ENCODE measurements around the gene ABR.

Gene ABR

GRCh38 chr17:1003633-1003971 is 176.2 kb downstream of the ABR start:
- DNase-seq (ENCODE audit: insufficient read length, low spot score) = no peak
- TF ChIP-seq, protein P1, sequence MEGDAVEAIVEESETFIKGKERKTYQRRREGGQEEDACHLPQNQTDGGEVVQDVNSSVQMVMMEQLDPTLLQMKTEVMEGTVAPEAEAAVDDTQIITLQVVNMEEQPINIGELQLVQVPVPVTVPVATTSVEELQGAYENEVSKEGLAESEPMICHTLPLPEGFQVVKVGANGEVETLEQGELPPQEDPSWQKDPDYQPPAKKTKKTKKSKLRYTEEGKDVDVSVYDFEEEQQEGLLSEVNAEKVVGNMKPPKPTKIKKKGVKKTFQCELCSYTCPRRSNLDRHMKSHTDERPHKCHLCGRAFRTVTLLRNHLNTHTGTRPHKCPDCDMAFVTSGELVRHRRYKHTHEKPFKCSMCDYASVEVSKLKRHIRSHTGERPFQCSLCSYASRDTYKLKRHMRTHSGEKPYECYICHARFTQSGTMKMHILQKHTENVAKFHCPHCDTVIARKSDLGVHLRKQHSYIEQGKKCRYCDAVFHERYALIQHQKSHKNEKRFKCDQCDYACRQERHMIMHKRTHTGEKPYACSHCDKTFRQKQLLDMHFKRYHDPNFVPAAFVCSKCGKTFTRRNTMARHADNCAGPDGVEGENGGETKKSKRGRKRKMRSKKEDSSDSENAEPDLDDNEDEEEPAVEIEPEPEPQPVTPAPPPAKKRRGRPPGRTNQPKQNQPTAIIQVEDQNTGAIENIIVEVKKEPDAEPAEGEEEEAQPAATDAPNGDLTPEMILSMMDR (IDR thresholded peaks at IDR 0.05; ENCODE audit: insufficient read depth, missing control alignments) = no peak
- FAIRE-seq = no peak

DNA sequence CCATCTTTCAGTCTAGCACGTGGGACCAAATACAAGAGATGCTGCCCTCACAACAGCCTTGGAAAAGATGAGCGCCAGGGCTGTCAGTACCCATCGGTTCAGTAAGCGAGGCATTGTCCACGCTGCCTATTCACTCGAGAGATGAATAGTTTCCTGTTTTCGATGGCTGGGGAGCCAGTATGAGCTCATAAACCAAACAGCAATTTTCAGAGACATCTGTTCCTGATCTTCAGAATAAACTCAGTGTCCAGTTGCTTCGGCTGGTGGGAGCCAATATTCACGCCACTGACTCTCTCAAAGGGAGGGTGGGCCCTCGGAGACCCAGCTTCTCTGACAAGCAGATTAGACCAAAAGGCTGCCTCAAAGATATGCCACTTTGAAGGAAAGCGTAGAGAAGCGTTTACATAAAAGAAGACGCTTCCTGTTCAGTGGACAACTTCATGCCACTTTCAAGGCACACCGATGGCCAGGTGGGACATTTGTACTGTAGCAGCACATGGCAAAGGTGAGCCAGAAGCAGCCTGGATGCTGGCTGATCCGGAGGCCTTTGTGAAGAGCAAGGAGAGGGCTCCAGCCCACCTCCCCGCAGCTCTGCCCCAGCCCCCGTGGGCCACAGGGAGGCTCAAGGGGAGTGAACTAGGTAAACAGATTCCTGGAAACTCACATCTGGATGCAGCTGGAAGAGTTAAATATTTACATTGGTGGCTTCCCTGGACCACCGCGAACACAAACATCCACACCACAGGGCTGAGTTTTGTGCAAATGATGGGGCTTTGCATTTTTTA is 176.8 kb downstream of the ABR start:
- DNase-seq (ENCODE audit: insufficient read length, low spot score) (no peak), FAIRE-seq (no peak)
- TF ChIP-seq, protein P1 (IDR thresholded peaks at IDR 0.05; ENCODE audit: insufficient read depth, missing control alignments) = no peak

GRCh38 chr17:1002412-1002753 is 177.4 kb downstream of the ABR start:
- DNase-seq (ENCODE audit: insufficient read length, low spot score) (no peak), FAIRE-seq (no peak)
- TF ChIP-seq, protein P1 (IDR thresholded peaks at IDR 0.05; ENCODE audit: insufficient read depth, missing control alignments) = no peak

- DNase-seq (ENCODE audit: insufficient read length, low spot score) = no peak
- FAIRE-seq = no peak
- TF ChIP-seq, protein P1 (IDR thresholded peaks at IDR 0.05; ENCODE audit: insufficient read depth, missing control alignments) = no peak
These were observed 178.0 kb downstream of the ABR start for GRCh38 chr17:1001640-1002411.

DNA sequence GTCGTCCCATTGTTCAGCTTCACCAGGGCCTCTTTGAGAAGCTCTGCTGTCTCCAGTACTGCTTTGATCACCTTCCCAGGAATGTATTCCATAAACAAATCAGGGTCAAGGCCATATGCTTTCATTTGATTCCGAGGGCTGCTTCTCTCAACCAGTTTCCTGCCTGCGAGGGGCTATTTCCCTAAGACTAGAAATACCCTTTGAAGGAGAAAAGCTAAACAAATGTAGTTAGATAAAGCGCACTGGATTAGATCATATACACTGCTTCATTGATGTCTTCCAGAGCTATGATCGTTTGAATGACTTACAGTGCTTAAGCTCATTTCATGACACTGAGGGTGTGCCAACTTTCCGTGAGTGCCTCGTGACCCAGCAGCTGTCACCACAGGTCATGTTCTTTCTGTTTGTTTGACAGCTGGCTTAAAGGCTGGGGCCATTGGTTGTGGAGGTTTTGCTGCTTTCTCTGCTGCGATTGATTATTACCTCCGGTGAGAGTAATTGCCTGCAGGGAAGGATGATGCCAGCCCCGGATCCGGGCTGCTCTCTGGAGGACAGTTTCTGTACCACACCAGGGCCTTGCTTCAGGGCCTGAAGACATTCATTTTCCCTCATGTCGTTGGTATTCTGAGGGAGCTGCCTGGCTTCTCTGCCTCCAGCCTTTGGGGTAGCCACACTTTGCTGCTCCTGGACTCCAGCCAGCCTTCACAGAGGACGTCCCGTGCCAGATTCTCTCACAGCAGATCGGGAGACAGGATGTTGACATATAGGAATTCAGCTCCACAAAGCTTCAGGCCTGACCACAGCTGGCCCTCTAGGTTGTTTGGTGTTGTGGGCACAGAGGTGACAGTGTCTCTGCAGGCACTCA is 179.0 kb downstream of the ABR start:
- TF ChIP-seq, protein P1 (IDR thresholded peaks at IDR 0.05; ENCODE audit: insufficient read depth, missing control alignments) = no peak
- no peak for DNase-seq (ENCODE audit: insufficient read length, low spot score)
- FAIRE-seq = no peak

DNA sequence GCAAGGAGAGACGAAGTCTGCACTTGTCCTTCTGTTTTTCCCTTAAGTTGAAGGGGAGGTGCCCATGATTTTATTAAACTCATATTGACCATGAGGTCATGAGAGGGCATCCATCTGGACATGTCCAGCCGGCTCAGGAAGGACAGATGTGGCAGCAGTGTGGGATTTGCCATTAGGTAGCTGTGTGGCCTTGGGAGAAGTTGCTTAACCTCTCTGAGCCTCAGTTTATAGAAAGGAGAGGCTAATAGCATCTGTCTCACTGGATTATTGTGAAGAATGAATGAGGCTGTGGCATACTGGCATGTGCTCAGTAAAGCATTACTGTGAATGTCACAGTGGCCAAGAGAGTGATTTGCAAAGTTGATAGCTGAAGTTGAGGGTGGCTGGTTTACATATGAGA is 181.7 kb downstream of the ABR start:
- DNase-seq (ENCODE audit: insufficient read length, low spot score) = no peak
- TF ChIP-seq, protein P1 (IDR thresholded peaks at IDR 0.05; ENCODE audit: insufficient read depth, missing control alignments) = no peak
- FAIRE-seq = no peak
